ENCODE data around the gene MAPK11.

Gene MAPK11

GRCh38 chr22:50312371-50312770 lies 42.2 kb upstream of the MAPK11 start:
- TF ChIP-seq CTCF (IDR thresholded peaks at IDR 0.05; ENCODE audit: borderline replicate concordance, control extremely low read depth, extremely low read depth, insufficient read depth, missing control alignments), result no peak
- in situ Hi-C loops (cut with MboI; ENCODE audit: low sequenced_read_pairs, unreplicated experiment), result no loop called here
- DNase-seq (ENCODE audit: low spot score), result no peak

GRCh38 chr22:50311606-50312351 lies 41.6 kb upstream of the MAPK11 start:
- in situ Hi-C loops (cut with MboI; ENCODE audit: low sequenced_read_pairs, unreplicated experiment), result no loop called here
- TF ChIP-seq CTCF (IDR thresholded peaks at IDR 0.05; ENCODE audit: borderline replicate concordance, control extremely low read depth, extremely low read depth, insufficient read depth, missing control alignments), result no peak
- no peak for DNase-seq (ENCODE audit: low spot score)

- no peak for DNase-seq (ENCODE audit: low spot score)
- in situ Hi-C loops (cut with MboI; ENCODE audit: low sequenced_read_pairs, unreplicated experiment), result no loop called here
- TF ChIP-seq CTCF (IDR thresholded peaks at IDR 0.05; ENCODE audit: borderline replicate concordance, control extremely low read depth, extremely low read depth, insufficient read depth, missing control alignments), result no peak
These were observed 40.8 kb upstream of the MAPK11 start for GRCh38 chr22:50310949-50311444.

- in situ Hi-C loops (cut with MboI; ENCODE audit: low sequenced_read_pairs, unreplicated experiment), result no loop called here
- TF ChIP-seq CTCF (IDR thresholded peaks at IDR 0.05; ENCODE audit: borderline replicate concordance, control extremely low read depth, extremely low read depth, insufficient read depth, missing control alignments), result no peak
- DNase-seq (ENCODE audit: low spot score), result no peak
These were observed 40.0 kb upstream of the MAPK11 start for GRCh38 chr22:50310031-50310722.

GRCh38 chr22:50309601-50309991 lies 39.4 kb upstream of the MAPK11 start:
- DNase-seq (ENCODE audit: low spot score), result no peak
- in situ Hi-C loops (cut with MboI; ENCODE audit: low sequenced_read_pairs, unreplicated experiment), result no loop called here
- no peak for TF ChIP-seq CTCF (IDR thresholded peaks at IDR 0.05; ENCODE audit: borderline replicate concordance, control extremely low read depth, extremely low read depth, insufficient read depth, missing control alignments)

GRCh38 chr22:50308986-50309600 lies 38.9 kb upstream of the MAPK11 start:
- no peak for TF ChIP-seq CTCF (IDR thresholded peaks at IDR 0.05; ENCODE audit: borderline replicate concordance, control extremely low read depth, extremely low read depth, insufficient read depth, missing control alignments)
- no peak for DNase-seq (ENCODE audit: low spot score)
- in situ Hi-C loops (cut with MboI; ENCODE audit: low sequenced_read_pairs, unreplicated experiment), result no loop called here
